GM08714 (cell line): ENCODE measurements around the gene ERVFRD-1.

ENCODE experiments used
- H3K4me3 ChIP-seq: fragments of 200-500 bp; sonication (Bioruptor generic); 2 replicates; pipeline ENCODE4 v1.5.1; 2014; ENCODE audit warnings: mild to moderate bottlenecking, low read length, inconsistent platforms
- ZNF274 ChIP-seq: IDR thresholded peaks from 2 replicates; pipeline ENCODE4 v1.6.1; 2012; ENCODE audit warnings: mild to moderate bottlenecking, low read depth, low read length

ERVFRD-1 gene

GRCh38 chr6:11110921-11111768, at the start of gene ERVFRD-1:
ERVFRD-1 (minus strand) TSS chr6:11111725; CDS start chr6:11105310, 6,415 bp downstream.
- no peak within 1 kb of the TSS for H3K4me3 ChIP-seq
- TF ChIP-seq ZNF274: no peak

- H3K4me3 ChIP-seq: no peak overlapping the region
- TF ChIP-seq ZNF274: no peak
These were observed 48.7 kb upstream of the ERVFRD-1 start for GRCh38 chr6:11160199-11160598.

GRCh38 chr6:11155589-11155988, 44.1 kb upstream of the ERVFRD-1 start:
- TF ChIP-seq ZNF274: no peak

GRCh38 chr6:11153447-11153846, 41.9 kb upstream of the ERVFRD-1 start:
- no peak for TF ChIP-seq ZNF274
- no peak overlapping the region for H3K4me3 ChIP-seq

More at GRCh38 chr6:11155589-11155988, 44.1 kb upstream of the ERVFRD-1 start:
- H3K4me3 ChIP-seq: no peak overlapping the region

- no peak for TF ChIP-seq ZNF274
- H3K4me3 ChIP-seq: no peak overlapping the region
These were observed 41.1 kb upstream of the ERVFRD-1 start for GRCh38 chr6:11152581-11152980.

GRCh38 chr6:11151488-11151887, 40.0 kb upstream of the ERVFRD-1 start:
- no peak overlapping the region for H3K4me3 ChIP-seq
- TF ChIP-seq ZNF274: no peak

GRCh38 chr6:11149551-11149950, 38.0 kb upstream of the ERVFRD-1 start:
- no peak for TF ChIP-seq ZNF274
- H3K4me3 ChIP-seq: no peak overlapping the region

- TF ChIP-seq ZNF274: no peak
These were observed 34.7 kb upstream of the ERVFRD-1 start for GRCh38 chr6:11146117-11146826.

GRCh38 chr6:11144393-11144851, 32.9 kb upstream of the ERVFRD-1 start:
- no peak overlapping the region for H3K4me3 ChIP-seq
- TF ChIP-seq ZNF274: no peak

More at GRCh38 chr6:11146117-11146826, 34.7 kb upstream of the ERVFRD-1 start:
- H3K4me3 ChIP-seq: no peak overlapping the region

- no peak overlapping the region for H3K4me3 ChIP-seq
- no peak for TF ChIP-seq ZNF274
These were observed 32.2 kb upstream of the ERVFRD-1 start for GRCh38 chr6:11143394-11144371.

GRCh38 chr6:11142296-11143027, 30.9 kb upstream of the ERVFRD-1 start:
- no peak for TF ChIP-seq ZNF274

GRCh38 chr6:11141295-11141694, 29.8 kb upstream of the ERVFRD-1 start:
- TF ChIP-seq ZNF274: no peak

More at GRCh38 chr6:11142296-11143027, 30.9 kb upstream of the ERVFRD-1 start:
- H3K4me3 ChIP-seq: no peak overlapping the region

GRCh38 chr6:11140056-11140455, 28.5 kb upstream of the ERVFRD-1 start:
- TF ChIP-seq ZNF274: no peak
- no peak overlapping the region for H3K4me3 ChIP-seq

More at GRCh38 chr6:11141295-11141694, 29.8 kb upstream of the ERVFRD-1 start:
- H3K4me3 ChIP-seq: no peak overlapping the region
